Left lobe of liver (tissue), 2 donors: ENCODE measurements around the gene TMEM117. TPM values are rescaled to one million over a fixed set of nuclear protein-coding genes. Genes with fewer than 3 reads are reported as not detected.

Source experiments
- ATAC-seq: fragments of 200-7000 bp; cut with Tn5 transposase; one replicate; pipeline ENCODE4 v1.9.1; 2020; ENCODE audit warnings: mild to moderate bottlenecking, moderate library complexity
- DNase-seq: peaks from one replicate; pipeline ENCODE4 v3.0.0-alpha.2; 2020; ENCODE audit warnings: low spot score
- total RNA-seq: library from RNA; stranded (reverse); gene quantifications from one replicate; pipeline ENCODE4 v1.2.1, GENCODE V29; 2021
- donor health status: DM: no; HTN: no; CAD: no; lungs with moderate emphysema.
- donor health status: DM: no; HTN: yes; CAD: no.

The TMEM117 gene
- total RNA-seq, 1 donor from 2014 or later = 2.8 TPM

DNA sequence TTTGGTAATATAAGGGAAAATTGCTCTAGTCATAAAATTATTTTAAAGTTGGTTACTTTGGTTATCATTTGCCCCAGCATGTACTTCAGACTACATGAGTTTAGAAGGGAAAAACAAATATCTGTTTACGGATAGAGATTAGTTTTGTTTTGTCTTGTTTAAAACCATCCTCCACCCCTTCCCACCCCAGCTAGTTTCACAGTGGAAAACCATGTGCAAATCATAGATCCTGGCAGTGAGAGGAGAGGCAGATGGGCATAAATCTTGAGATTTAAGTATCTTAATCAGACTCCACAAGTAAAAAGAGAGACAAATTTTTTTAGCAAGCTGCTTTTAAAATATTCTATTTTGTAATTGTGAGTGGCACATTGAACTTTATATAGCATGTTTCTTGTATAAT, 424.7 kb downstream of the TMEM117 start:
- ATAC-seq (no peak), DNase-seq (no peak)

DNA sequence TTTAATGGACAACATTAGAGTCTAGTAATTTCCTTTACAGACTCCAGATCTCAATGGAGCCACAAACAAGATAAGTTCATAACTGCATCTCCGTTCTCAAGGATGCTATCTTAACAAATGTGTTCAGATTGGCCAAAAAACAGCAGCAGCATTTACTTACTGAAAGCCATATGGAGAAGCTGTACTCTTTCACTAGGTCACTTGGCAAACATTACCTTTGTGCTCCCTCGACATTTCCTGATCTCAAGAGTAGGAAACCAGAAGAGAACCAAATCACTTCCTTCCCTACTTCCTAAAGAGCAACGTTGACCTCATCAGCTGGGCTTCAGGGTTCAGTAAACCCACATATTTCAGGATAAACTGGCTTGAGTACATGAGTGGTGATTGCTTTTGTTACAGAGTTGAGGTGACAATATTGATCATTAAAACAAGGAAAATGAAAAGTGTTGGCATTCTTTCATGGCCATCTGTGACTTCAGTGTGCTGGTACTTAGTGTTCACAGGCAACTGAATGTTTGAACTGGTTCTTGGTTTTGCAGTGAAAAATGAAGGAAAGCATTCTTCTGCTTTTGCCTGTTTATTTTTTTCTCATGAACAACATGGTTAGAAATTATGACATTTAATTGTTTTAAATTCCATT, 449.6 kb downstream of the TMEM117 start:
- DNase-seq (no peak), ATAC-seq (no peak)

DNA sequence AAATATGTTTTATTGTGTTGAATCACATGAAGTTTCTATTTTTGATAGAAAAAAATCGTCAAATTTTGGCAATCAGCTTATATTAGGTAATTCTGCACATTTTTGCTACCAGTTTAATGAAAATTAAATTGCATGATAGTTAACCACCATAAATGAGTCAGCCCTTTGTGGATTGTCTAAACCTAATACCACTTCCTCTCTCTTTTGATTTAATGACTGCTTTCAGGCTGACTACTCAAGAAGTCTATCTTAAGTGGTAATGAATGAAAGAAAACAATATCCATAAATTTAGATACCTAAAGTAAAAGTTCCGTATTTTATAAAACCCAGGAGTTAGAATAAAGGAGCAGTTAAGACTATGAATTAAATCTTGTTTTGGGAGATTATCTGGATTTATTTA, 450.5 kb downstream of the TMEM117 start:
- ATAC-seq = no peak

GRCh38 chr12:44286821-44287505, 451.1 kb downstream of the TMEM117 start:
- ATAC-seq (no peak), DNase-seq (no peak)

More for the DNA sequence above, 450.5 kb downstream of the TMEM117 start:
- DNase-seq = no peak

DNA sequence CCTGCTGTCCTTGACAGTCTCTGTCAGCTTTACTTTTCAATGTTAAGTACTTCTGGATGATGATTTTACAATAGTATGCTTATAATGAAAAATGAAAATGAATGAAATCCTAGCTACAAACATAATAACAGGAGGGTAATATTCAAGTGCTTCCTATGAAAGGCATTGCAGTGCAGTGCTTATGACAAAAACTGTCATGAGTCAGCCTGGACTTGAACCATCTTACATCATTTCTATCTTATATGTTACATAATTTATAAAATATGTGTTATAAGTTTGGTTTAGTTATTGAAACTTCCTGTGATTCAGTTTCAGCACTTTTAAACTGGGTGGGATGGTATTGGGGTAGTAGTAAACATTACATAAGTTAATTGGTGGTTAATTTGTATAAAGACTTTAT, 451.7 kb downstream of the TMEM117 start:
- ATAC-seq = no peak
- no peak for DNase-seq

DNA sequence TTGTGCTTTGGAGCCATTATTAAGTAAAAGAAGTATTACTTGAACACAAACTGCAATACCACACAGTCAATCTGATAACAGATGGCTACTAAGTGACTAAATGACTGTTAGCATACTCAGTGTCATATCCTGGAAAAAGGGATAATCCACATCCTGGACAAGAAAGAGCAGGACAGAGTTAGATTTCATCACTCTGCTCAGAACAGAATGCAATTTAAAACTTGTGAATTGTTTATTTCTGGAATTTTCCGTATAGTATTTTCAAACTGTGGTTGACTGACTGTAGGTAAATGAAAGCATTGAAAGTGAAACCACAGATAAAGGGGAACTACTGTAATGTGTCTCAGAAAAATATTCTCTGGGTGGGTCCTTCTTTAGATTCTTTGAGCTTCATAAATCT, 458.8 kb downstream of the TMEM117 start:
- ATAC-seq (no peak), DNase-seq (no peak)

GRCh38 chr12:44295958-44296623, 460.2 kb downstream of the TMEM117 start:
- peak; percentile 45 for DNase-seq
- peak; percentile 87 for ATAC-seq

- DNase-seq = peak; percentile 45
These were observed 460.8 kb downstream of the TMEM117 start for GRCh38 chr12:44296624-44297197.

DNA sequence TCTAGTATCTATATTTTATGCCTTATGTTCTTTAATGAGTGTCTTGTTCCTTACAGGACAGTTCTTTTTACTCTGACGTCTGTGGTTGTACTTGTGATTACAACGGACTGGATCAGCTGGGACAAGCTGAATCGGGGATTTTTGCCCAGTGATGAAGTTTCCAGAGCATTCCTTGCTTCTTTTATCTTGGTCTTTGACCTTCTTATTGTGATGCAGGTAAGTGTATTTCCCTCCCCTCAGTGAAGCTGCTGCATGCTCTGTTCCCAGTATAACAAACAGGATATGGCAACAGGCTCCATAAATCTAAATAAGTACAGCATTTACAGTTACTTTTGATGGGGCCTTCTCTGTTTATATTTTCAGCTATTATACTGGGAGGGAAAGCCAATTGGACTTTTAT, 463.6 kb downstream of the TMEM117 start:
- DNase-seq (no peak), ATAC-seq (no peak)

More at GRCh38 chr12:44296624-44297197, 460.8 kb downstream of the TMEM117 start:
- ATAC-seq = peak; percentile 86

DNA sequence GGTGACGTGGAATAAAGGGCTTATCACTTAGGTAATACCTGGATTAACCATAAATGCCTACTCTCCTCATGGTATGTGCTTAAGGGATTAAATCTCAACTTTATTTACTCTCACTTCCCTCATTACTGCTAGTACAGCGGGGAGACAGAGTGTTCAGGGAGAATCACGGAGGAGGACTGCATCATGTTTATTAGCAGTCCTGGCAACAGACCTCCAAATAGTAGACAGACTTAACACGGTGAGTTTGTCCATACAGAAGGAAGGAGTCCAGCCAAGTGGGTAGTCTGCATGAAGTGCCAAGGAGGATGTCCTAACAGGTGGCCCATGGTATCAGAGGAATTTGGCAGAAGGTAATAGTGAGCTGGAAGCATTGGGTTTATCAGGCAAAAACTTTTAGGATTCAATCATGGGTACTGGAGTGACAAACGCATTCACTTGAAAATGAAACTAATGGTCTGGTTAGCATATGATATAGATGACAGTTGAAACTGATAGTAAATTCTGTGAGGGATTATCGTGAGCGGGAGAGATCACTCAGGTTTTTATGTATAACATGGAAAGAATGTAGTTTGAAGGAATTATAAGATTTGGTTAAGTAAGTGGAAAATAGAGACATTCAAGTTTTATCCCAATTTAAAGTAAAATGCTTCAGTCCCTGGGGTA, 471.8 kb downstream of the TMEM117 start:
- DNase-seq (no peak), ATAC-seq (peak; percentile 28)

DNA sequence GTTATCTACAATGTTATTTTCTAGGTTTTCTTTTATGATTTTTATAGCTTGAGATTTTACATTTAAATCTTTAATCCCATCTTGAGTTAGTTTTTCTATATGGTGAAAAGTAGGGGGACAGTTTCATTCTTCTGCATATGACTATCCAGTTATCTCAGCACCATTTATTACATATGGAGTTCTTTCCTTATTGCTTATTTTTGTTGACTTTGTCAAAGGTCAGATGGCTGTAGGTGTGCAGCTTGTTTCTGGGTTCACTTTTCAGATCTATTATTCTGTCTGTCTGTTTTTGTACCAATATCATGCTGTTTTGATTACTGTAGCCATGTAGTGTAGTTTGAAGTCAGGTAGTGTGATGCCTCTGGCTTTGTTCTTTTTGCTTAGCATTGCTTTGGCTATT, 477.3 kb downstream of the TMEM117 start:
- no peak for ATAC-seq
- DNase-seq = no peak

- no peak for DNase-seq
- no peak for ATAC-seq
These were observed 478.2 kb downstream of the TMEM117 start for GRCh38 chr12:44314007-44314500.

DNA sequence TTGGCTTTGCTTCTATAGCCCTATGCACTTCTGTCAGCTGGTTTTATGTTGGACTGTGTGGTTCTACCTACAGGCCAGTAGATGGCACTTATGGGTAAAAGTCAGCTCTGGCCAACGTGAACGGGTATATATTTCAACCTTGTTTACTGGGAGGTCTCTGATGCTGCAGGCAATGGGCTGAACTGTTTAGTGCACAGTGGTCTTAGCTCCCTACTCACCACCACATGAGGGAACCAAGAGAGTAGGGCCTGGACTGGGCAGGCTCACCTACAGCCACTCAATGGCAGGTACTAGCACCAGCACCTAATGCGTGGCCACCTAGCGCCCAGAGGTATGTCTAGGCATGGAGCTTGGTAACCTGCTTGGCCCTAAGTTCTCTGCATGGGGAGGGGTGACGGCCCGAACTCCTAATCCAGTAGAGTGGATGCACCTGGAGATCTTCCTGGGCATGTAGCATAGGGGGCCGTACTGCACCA, 481.8 kb downstream of the TMEM117 start:
- DNase-seq = no peak
- peak; percentile 72 for ATAC-seq

GRCh38 chr12:44331269-44331668, 495.4 kb downstream of the TMEM117 start:
- DNase-seq = no peak
- no peak for ATAC-seq

DNA sequence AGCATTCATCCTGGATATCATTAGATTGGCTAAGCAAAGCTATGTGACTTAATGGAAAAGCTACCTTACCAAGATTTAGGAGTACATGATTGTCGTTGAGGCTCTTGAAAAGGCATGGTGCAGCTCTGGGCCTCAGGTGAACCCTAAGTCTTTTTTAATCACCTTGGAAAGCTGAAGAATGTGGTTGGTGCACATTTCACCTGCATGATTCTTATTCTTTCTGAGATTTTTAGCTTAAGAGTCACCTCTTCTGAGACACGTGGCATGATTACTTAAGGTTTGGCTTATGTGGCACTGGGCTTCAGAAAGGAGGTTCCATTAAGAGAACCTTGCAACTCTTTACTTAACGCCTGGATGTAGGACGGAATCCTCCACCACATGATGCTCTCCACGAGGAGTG, 498.5 kb downstream of the TMEM117 start:
- DNase-seq (no peak), ATAC-seq (no peak)

DNA sequence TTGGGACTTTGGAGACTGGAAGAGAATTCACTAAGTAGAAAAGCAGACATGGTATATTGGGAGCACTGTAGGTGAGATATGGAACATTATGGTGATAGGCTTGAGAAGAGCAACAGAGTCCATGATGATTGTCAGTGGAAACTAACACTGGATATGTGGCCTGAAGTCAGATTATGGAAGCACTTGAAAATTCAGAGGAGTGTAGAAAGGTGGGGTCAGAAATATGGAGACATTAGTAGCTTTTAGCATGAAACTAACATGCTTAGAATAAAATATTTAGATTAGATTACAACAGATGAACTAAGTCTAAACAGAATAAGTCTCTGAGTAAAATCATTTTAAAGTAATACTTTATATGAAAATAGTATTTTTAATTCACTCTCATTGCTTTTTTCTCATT, 499.1 kb downstream of the TMEM117 start:
- no peak for ATAC-seq
- no peak for DNase-seq

DNA sequence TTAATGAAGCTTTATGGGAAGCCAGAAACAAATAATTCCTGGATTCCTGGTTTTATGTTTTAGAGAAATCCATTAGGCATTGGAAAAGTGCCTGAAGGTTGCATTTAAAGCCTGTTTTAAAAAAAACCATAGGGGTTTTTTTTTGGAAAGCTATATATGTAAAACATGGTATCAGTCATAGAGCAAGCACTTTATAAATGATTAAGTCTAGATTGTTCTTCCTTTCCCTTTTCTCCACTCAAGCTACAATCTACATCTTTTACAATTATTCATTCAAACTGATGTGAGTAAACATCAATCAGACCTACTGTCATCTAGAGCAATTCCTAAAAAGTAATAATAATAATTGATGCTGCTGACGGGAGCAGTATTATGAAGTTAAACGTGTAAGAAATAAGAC, 500.7 kb downstream of the TMEM117 start:
- ATAC-seq = no peak
- DNase-seq = no peak

DNA sequence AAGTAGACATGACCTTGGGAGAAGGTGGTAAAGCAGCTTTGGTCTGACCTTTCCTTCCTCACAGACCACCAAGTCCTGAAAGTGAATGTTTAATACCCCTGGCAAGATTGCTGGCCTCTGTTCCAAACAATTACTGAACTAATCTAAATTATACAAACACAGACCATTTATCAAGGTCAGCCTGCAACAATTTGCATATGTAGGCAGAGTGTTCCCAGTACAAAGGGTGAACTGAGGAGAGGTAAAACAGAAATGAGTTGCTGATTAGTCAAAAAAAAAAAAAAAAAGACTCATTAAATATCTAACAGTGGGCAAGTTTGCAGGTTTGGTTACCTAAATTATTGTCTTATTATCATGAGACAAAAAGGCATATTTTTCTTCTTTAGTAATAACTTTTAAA, 506.5 kb downstream of the TMEM117 start:
- no peak for DNase-seq
- no peak for ATAC-seq

DNA sequence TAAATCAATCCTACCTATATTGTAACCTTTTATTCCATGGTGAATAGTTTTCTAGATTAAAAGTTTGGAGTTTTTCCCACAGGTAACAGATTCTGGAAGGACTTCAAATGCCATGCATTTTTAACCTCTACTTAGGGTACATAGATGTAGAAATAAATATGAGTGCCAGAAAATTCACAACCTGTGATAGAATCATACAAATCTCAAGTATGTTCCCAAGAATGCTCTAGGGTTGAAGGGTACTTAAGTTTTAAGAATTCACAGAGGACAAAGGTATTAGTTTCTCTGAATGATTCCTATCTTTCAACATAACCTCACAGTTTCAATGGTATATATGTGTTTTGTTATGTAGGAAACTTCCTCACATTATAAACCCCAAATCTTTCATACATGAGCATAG, 511.3 kb downstream of the TMEM117 start:
- ATAC-seq (no peak), DNase-seq (no peak)

DNA sequence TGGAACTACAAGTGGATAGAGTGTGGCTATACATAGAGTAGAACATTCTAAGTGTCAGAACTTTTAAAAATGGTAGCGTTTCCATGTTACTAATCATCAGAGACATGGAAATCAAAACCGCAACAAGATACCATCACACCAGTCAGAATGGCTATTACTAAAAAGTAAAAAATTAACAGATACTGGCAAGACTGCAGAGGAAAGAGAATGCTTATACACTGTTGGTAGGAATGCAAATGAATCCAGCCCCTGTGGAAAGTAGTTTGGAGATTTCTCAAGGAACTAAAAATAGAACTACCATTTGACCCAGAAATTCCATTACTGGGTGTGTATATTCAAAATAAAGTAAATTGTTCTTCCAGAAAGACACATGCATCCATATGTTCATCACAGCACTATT, 521.6 kb downstream of the TMEM117 start:
- ATAC-seq = no peak
- DNase-seq = no peak

- no peak for DNase-seq
These were observed 522.8 kb downstream of the TMEM117 start for GRCh38 chr12:44358636-44359035.

More at GRCh38 chr12:44358636-44359035, 522.8 kb downstream of the TMEM117 start:
- no peak for ATAC-seq
